Left forelimb (tissue), 1 donor: ENCODE results near the gene TIMM13.

Source experiments
- DNase-seq: peaks from one replicate; pipeline ENCODE4 v3.0.0-alpha.2; 2018; ENCODE audit warnings: low spot score

Gene TIMM13

DNA sequence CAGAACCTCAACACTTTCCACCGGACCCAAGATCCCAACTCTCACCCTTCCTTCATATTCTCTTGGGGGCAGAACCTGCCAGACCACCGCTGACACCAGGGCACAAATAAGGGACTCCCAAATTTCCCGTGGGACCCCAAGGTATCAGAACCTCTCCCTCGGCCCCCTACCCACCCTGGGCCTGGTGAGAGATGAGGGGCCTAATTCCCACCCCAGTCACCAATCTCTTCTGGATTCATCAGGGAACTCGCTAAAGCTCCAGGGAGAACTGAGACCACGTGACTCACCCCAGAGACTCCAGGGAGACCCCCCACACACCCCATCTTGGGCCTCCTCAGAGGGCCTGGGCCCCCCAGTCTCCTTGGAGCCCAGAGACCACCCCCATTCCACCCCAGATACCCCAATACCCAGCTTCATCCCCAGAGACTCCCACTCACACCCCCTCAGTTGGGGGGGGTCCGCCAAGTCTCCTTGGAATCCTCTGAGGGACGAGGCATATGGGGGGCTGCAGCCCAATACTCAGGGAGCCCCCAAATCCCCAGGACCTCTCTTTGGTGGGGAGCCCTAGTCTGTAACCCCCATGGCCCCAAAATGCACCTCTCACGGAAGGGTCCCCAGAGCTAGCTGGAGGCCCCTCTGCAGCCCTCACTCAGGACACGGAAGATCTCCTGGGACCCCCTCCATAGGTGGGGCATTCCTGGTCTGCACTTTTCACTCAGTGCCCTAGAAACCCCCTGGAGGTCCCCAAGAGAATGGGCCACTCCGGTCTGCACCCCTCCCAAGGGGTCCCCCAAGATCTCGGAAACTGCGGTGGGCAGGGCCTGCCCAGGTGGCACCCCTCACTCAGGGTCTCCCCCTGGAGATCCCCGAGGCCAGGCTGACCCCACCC is 27.8 kb upstream of the TIMM13 start:
- DNase-seq, result no peak

GRCh38 chr19:2454199-2454961 is 27.0 kb upstream of the TIMM13 start:
- no peak for DNase-seq

- no peak for DNase-seq
Measured at GRCh38 chr19:2453431-2454025, 26.1 kb upstream of the TIMM13 start.

GRCh38 chr19:2451741-2452140 is 24.4 kb upstream of the TIMM13 start:
- DNase-seq, result no peak

DNA sequence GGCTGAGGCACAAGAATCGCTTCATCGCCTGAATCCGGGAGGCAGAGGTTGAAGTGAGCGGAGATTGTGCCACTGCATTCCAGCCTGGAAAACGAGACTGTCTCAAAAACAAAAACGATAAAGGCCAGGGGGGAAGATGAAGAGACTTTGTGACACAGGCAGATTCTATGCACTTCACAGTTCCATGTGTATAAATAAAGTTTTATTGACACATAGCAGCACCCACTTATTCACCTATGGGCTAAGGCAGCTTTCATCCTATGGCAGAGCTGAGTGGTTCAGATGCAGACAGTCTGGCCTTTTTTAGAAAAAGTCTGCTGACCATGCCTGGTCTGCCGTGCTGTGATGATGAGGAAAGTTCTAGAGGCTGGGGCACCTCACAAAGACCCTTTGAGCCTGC is 23.8 kb upstream of the TIMM13 start:
- no peak for DNase-seq

DNA sequence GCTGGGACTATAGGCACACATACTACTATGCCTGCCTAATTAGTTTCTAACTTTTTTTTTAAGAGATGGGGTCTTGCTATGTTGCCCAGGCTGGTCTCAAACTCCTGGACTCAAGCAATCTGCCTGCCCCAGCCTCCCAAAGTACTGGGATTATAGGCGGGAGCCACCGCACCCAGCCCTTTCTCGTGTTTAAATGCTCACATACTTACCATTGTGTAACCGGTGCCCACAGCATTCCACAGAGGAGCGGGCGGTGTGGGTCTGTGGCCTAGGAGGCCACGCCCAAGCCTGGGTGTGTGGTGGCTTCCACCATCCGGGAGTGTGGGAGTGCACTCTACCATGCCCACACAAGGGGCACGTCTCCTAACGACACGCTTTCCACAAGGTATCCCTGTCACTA is 21.6 kb upstream of the TIMM13 start:
- DNase-seq, result no peak

DNA sequence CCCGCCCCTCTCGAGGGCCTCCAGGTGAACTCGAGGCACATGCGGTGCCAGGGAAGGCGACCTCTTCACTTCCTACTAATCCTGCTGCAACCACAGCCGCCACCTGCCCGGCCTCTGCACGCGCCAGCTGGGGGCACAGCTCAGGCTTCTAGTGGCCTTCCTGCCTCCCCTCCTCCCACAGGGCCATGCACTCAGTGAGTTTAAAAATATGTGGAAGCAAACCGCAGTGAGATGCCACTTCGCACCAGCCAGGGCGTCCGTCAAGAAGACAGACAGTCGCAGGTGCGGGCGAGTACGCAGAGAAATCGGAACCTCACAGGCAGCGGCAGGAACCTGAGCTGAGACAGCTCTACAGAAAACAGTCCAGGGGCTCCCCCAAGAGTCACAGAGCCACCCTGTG is 19.0 kb upstream of the TIMM13 start:
- no peak for DNase-seq

GRCh38 chr19:2444251-2445002 is 17.0 kb upstream of the TIMM13 start:
- no peak for DNase-seq

DNA sequence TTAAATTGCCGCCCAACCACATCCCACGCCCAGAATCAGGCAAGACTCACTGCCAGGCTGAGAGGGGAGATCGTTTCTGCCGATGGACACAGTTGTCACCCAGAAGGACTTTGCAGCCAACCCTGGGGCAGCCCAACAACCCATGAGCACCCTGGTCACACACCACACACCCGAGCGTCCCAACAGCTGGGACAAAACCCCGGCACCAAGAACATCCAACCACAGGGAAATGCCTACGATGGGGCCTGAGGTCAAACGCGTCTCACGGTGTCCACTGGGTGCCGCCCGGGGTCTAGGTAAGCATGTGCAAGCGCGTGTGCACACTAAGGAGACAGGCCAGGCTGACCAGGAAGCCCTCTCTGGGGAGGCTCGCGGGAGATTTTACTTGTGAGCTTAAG is 16.4 kb upstream of the TIMM13 start:
- no peak for DNase-seq

DNA sequence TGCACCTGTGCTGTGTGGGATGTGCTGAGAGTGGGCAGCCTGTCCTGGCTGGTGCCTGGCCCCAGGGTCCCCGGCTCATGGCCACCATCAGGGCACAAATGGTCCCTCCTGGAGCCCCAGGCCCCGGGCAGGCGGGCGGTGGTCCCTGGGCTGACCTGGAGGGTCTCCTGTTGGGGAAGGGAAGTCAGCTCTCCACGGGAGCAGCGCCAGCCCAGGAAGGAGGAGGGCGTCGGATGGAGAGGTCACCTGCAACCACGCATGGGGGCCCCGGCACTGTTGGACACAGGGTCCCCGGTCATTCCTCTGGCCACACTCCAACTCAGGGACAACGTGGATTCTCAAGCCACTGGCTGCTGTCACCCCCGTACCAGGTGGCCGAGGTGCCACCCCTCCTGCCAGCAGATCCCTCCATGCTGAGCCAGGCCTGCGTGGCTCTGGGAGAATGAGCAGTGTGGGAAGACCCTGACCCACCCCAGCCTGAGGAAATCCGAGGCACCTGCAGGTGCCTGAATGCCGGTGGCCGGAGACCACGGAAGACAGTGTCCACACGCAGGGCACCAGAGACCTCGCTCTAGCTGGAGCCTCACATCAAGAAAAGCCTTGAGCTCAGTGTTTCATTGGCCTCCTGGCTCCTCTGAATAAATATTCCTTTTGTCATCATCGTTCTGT is 15.9 kb upstream of the TIMM13 start:
- DNase-seq, result no peak

GRCh38 chr19:2441096-2441752 is 13.8 kb upstream of the TIMM13 start:
- no peak for DNase-seq

DNA sequence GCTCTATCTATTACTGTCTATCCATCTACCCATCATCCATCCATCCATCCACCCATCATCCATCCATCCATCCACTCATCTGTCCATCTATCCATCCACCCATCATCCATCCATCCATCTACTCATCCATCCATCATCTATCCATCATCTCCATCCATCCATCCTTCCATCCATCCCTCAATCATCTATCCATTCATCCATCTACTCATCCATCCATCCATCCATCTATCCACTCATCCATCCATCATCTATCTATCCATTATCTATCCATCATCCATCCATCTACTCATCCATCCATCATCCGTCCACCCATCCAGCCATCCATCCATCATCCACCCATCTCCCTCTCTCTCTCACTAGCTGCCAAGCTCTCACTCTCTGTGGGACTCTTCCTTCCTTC is 13.1 kb upstream of the TIMM13 start:
- no peak for DNase-seq

DNA sequence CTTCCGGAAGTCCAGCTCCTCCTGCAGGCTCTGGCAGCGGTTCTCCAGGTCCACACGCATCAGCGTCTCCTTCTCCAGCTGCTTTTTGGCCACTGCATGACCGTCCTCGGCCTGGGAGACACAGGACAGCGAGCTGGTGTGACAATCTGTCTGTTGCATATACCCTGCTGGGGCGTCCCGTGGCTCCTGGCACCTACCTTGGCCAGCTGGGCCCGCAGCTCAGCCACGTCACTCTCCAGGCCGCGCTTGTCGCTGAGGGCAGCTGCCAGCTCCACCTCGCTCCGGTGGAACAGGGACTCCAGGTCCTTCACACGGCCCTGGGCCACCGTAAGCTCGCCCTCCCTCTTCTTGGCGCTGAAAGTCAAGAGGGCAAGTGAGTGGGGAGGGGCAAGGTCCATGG is 10.8 kb upstream of the TIMM13 start:
- no peak for DNase-seq

GRCh38 chr19:2436926-2437325 is 9.5 kb upstream of the TIMM13 start:
- DNase-seq, result no peak

GRCh38 chr19:2436384-2436783 is 9.0 kb upstream of the TIMM13 start:
- DNase-seq, result no peak

DNA sequence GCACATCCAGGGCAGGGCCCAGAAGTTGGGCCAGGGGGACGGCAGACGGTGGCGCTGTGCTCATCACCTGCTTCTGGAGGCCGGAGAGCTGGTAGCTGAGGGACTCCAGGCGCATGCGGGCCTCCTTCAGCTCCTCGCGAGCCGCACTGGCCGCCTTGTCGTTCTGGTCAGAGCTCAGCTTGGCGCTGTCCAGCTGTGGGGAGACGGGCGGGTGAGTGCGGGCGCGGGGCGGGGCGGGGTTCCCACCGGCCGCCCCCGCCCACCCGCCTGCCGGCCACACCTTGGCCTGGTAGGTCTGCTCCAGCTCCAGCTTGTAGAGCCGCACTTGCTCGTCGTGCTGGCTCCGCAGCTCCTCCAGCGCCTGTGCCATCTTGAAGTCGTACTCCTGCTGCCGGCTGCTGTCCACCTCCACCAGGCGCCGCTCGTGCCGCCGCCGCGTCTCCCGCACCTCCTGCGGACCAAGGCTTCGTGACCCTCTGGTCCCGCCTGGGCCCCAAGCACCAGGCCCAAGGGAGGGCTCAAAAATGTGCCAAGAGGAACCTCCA is 7.4 kb upstream of the TIMM13 start:
- DNase-seq, result no peak

- DNase-seq, result no peak
Measured at GRCh38 chr19:2434267-2434666, 6.9 kb upstream of the TIMM13 start.

GRCh38 chr19:2433854-2434253 is 6.5 kb upstream of the TIMM13 start:
- no peak for DNase-seq

DNA sequence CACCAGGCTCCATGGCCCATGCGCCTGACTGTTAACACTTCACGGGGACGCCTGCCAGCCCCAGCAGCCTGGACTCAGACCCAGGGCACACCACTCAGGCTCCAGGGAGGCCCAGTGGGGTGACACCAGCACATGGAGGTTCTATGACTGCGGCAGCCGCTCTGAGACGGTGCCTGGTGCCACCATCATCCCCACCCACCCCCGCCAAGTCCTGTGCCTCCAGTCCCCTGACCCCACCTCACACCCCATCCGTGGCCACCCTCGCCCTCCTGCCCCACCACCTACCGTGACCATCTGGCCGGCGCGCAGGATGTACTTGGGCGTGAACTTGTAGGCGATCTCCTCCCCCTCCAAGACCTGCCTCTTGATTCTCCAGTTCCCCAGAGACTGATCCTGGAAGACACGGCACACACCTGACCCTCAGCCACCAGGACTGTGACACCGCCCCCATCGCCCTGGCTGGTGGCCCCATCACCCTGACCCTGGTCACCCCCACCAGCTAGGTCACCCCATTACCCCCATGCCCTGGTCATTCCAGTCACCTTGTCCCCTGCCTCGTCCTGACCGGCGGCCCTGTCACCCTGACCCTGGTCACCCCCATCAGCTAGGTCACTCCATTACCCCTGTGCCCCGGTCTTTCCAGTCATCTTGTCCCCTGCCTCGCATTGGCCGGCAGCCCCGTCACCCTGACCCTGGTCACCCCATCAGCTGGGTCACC is 4.9 kb upstream of the TIMM13 start:
- DNase-seq, result no peak
